ENCODE results near the gene FOXP1.
A peak's percentile ranks its signal among the peaks of the same experiment; 100 is the strongest.

Gene FOXP1

GRCh38 chr3:71114610-71115009 lies 468.9 kb downstream of the FOXP1 start:
- TF ChIP-seq FOXK2 (IDR thresholded peaks at IDR 0.05) (no peak), FOXM1 (IDR thresholded peaks at IDR 0.05; ENCODE audit: borderline replicate concordance) (no peak), LEF1 (IDR thresholded peaks at IDR 0.05; ENCODE audit: borderline replicate concordance) (no peak), ZNF384 (IDR thresholded peaks at IDR 0.05) (no peak), NFRKB (IDR thresholded peaks at IDR 0.05) (no peak), BHLHE40 (IDR thresholded peaks at IDR 0.05; ENCODE audit: borderline replicate concordance) (no peak), HDGF (IDR thresholded peaks at IDR 0.05; ENCODE audit: borderline replicate concordance) (no peak), L3MBTL2 (conservative IDR thresholded peaks at IDR 0.05) (no peak), CTBP1 (IDR thresholded peaks at IDR 0.05; ENCODE audit: borderline replicate concordance) (no peak)
- TF ChIP-seq, protein P1, sequence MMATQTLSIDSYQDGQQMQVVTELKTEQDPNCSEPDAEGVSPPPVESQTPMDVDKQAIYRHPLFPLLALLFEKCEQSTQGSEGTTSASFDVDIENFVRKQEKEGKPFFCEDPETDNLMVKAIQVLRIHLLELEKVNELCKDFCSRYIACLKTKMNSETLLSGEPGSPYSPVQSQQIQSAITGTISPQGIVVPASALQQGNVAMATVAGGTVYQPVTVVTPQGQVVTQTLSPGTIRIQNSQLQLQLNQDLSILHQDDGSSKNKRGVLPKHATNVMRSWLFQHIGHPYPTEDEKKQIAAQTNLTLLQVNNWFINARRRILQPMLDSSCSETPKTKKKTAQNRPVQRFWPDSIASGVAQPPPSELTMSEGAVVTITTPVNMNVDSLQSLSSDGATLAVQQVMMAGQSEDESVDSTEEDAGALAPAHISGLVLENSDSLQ (IDR thresholded peaks at IDR 0.05), result no peak
- no peak for DNase-seq (ENCODE audit: extremely low spot score)
- ChIA-PET CTCF (no interaction called here), POLR2A (no interaction called here)

DNA sequence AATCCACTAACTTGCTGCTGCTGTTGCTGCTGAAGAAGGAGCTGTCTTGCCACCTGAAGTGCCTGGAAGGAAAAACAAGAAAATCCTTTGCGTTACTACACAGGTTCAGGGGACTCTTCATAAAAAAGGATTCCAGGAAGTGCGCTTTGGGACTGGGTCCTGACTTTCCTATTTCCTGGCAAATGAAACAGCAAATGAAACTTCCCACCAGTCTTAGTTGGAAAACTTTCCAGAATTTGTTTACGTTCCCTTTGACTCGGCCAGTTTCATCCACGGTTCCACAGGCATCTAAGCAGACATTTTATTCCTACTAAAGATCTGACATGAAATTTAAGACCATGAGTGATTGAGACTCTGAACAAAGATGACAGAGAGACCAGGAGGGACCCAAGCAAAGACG lies 471.0 kb downstream of the FOXP1 start:
- DNase-seq (ENCODE audit: extremely low spot score), result no peak
- TF ChIP-seq LEF1 (IDR thresholded peaks at IDR 0.05; ENCODE audit: borderline replicate concordance) (no peak), SUZ12 (IDR thresholded peaks at IDR 0.05) (no peak), CTBP1 (IDR thresholded peaks at IDR 0.05; ENCODE audit: borderline replicate concordance) (no peak), ZNF384 (IDR thresholded peaks at IDR 0.05) (no peak), ARNT (IDR thresholded peaks at IDR 0.05) (no peak), HDGF (IDR thresholded peaks at IDR 0.05; ENCODE audit: borderline replicate concordance) (no peak), TARDBP (IDR thresholded peaks at IDR 0.05) (no peak), FOXA1 (IDR thresholded peaks at IDR 0.05) (no peak), FOXM1 (IDR thresholded peaks at IDR 0.05; ENCODE audit: borderline replicate concordance) (no peak), SP1 (IDR thresholded peaks at IDR 0.05) (no peak)
- CTCF ChIA-PET, result no interaction called here
- POLR2A ChIA-PET, result no interaction called here

DNA sequence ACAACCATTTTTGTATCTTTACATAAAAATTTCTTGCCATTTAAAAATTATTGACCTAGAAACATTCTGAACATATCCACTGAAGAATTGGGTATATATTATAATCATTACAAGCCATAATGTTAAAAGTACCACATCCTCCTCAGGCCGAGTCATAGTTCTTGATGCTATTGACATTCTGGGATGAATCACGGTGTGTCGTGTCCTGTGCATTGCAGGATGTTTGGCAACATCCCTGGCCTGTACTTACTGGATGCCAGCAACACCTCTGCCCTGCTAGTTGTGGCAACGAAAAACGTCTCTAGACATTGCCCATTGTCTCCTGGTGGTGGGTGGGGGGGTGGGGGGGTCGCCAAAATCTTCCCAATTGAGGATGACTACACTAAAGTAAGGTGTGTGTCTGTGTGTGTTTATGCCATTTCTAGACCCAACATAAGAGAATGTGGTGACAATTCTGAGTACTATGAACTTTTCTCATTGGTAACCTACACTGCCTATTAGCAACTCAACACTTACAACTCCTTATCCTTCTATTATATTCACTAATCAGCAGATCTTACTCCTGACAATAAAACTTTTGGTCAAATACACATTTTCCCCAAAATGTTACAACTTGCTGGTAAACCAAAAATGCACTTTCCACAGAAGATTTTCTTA lies 471.6 kb downstream of the FOXP1 start:
- DNase-seq (ENCODE audit: extremely low spot score), result no peak
- TF ChIP-seq SUZ12 (IDR thresholded peaks at IDR 0.05), result no peak
- no peak for TF ChIP-seq FOXM1 (IDR thresholded peaks at IDR 0.05; ENCODE audit: borderline replicate concordance)
- TF ChIP-seq ZNF384 (IDR thresholded peaks at IDR 0.05), result no peak
- TF ChIP-seq TARDBP (IDR thresholded peaks at IDR 0.05), result no peak
- TF ChIP-seq BHLHE40 (IDR thresholded peaks at IDR 0.05; ENCODE audit: borderline replicate concordance), result no peak
- ChIA-PET CTCF (no interaction called here), POLR2A (no interaction called here)

- no peak for DNase-seq (ENCODE audit: extremely low spot score)
- ChIA-PET CTCF (interaction anchor here (0.6 to 0.8 kb wide), 2 partner anchors 40 to 59 kb away, joined by 3 to 4 read pairs; no protein-coding TSS in a partner anchor), POLR2A (no interaction called here)
- TF ChIP-seq HDGF (IDR thresholded peaks at IDR 0.05; ENCODE audit: borderline replicate concordance), result no peak
- TF ChIP-seq BHLHE40 (IDR thresholded peaks at IDR 0.05; ENCODE audit: borderline replicate concordance), result no peak
- TF ChIP-seq L3MBTL2 (conservative IDR thresholded peaks at IDR 0.05), result 0 out of 2 replicates have a peak, but pooled peaks have one; percentile 7
- TF ChIP-seq NFRKB (IDR thresholded peaks at IDR 0.05), result no peak
- TF ChIP-seq, protein P1 (IDR thresholded peaks at IDR 0.05), result peak; percentile 29
- no peak for TF ChIP-seq ZNF384 (IDR thresholded peaks at IDR 0.05)
- no peak for TF ChIP-seq FOXA1 (IDR thresholded peaks at IDR 0.05)
Measured at GRCh38 chr3:71110385-71111222, 472.9 kb downstream of the FOXP1 start.

DNA sequence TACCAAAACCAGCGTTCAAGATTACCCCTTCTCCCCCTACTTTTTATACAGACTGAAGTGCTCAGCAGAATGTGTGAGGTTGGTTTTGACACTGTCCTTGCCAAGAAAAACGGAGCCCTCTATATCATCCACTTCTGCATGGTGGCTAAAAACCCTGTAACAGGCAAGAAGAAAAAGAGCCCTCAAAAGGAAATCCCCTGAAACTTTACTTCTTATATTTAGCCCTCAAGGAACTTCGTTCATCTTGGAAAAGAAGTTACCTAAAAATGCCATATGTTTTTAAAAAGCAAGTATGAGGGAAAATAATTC lies 473.6 kb downstream of the FOXP1 start:
- ChIA-PET POLR2A (no interaction called here), CTCF (interaction anchor here (0.8 kb wide), 1 partner anchor 60 kb away, joined by 4 read pairs; no protein-coding TSS in a partner anchor)
- DNase-seq (ENCODE audit: extremely low spot score), result no peak
- TF ChIP-seq FOXK2 (IDR thresholded peaks at IDR 0.05) (no peak), SUZ12 (IDR thresholded peaks at IDR 0.05) (no peak), LEF1 (IDR thresholded peaks at IDR 0.05; ENCODE audit: borderline replicate concordance) (no peak), SP1 (IDR thresholded peaks at IDR 0.05) (no peak), CTBP1 (IDR thresholded peaks at IDR 0.05; ENCODE audit: borderline replicate concordance) (no peak), NFRKB (IDR thresholded peaks at IDR 0.05) (no peak), HDGF (IDR thresholded peaks at IDR 0.05; ENCODE audit: borderline replicate concordance) (no peak), BHLHE40 (IDR thresholded peaks at IDR 0.05; ENCODE audit: borderline replicate concordance) (no peak), L3MBTL2 (conservative IDR thresholded peaks at IDR 0.05) (no peak), ZNF384 (IDR thresholded peaks at IDR 0.05) (no peak)

DNA sequence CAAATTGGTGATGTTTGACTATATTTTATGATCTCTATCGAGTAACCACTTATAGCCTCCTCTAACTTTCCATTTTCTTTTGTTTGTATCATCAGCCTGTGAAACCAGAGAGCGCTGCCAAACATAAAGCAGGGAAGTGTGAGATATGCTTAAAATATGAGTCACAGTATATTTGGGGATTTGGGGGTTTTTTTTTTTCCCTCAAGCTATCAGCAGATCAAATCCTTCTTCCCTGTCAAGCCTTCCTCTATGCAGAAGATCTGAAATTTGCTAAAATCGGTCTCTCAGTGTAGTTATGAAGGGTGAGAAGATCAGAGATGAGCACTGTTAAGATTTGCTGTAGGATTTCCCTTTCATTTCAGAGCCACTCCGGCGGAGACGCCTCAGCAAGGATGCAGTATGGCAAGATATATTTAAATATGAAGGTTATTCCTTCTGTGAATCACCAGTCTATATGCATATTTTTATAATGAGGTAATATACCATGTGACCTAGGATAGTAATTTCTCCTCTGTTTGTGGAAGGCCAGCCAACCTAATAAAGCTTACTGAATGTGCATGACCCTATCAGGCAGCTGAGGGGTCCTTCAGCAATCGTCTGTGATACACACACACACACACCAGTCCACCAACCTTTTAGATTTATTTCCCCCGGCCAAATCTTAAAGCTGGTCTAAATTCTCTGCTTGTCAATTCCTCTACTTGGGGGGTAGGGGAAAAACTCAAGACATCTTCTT lies 474.1 kb downstream of the FOXP1 start:
- no peak for DNase-seq (ENCODE audit: extremely low spot score)
- ChIA-PET POLR2A (no interaction called here), CTCF (interaction anchor here (0.8 kb wide), 1 partner anchor 61 kb away, joined by 4 read pairs; no protein-coding TSS in a partner anchor)
- no peak for TF ChIP-seq ELF4 (IDR thresholded peaks at IDR 0.05)
- TF ChIP-seq FOXK2 (IDR thresholded peaks at IDR 0.05), result no peak
- no peak for TF ChIP-seq ZNF384 (IDR thresholded peaks at IDR 0.05)
- TF ChIP-seq L3MBTL2 (conservative IDR thresholded peaks at IDR 0.05), result no peak
- no peak for TF ChIP-seq SUZ12 (IDR thresholded peaks at IDR 0.05)
- TF ChIP-seq NFRKB (IDR thresholded peaks at IDR 0.05), result no peak
- TF ChIP-seq TARDBP (IDR thresholded peaks at IDR 0.05), result no peak
- no peak for TF ChIP-seq FOXA1 (IDR thresholded peaks at IDR 0.05)
- TF ChIP-seq, protein P1 (IDR thresholded peaks at IDR 0.05), result no peak
- no peak for TF ChIP-seq HDGF (IDR thresholded peaks at IDR 0.05; ENCODE audit: borderline replicate concordance)
- no peak for TF ChIP-seq SP1 (IDR thresholded peaks at IDR 0.05)

Data from HEK293T (cell line).